Loucy (cell line): Measurements from ENCODE around the gene MMP11.

Experiments
- H2AFZ ChIP-seq: fragments of 200-600 bp; sonication (generic); 2 replicates; pipeline ENCODE4 v1.6.0; 2016; ENCODE audit warnings: antibody characterized with exemption, mild to moderate bottlenecking, low read length, moderate library complexity
- H3F3A ChIP-seq: fragments of 200-600 bp; 2 replicates; pipeline ENCODE4 v1.6.0; 2016; ENCODE audit warnings: antibody characterized with exemption, low read depth, mild to moderate bottlenecking
- H3K27me3 ChIP-seq: fragments of 200-600 bp; sonication (generic); 2 replicates; pipeline ENCODE4 v1.6.1; 2014; ENCODE audit warnings: low read length, mild to moderate bottlenecking; ENCODE audit not compliant: insufficient read depth, poor library complexity, severe bottlenecking
- H3K36me3 ChIP-seq: fragments of 200-600 bp; sonication (generic); 2 replicates; pipeline ENCODE4 v1.6.1; 2016; ENCODE audit warnings: low read length; ENCODE audit not compliant: insufficient read depth
- H3K4me1 ChIP-seq: fragments of 200-600 bp; sonication (generic); 2 replicates; pipeline ENCODE4 v1.5.1; 2014; ENCODE audit warnings: low read length, mild to moderate bottlenecking; ENCODE audit not compliant: insufficient read depth, poor library complexity, severe bottlenecking
- H3K4me2 ChIP-seq: fragments of 200-600 bp; sonication (generic); 2 replicates; pipeline ENCODE4 v1.6.0; 2014; ENCODE audit warnings: antibody characterized with exemption, low read length, low read depth, mild to moderate bottlenecking; ENCODE audit not compliant: poor library complexity, severe bottlenecking
- H3K4me3 ChIP-seq: fragments of 200-600 bp; sonication (generic); 2 replicates; pipeline ENCODE4 v1.5.1; 2014; ENCODE audit warnings: low read length, mild to moderate bottlenecking, mixed read lengths; ENCODE audit not compliant: poor library complexity, severe bottlenecking
- H3K79me2 ChIP-seq: fragments of 200-600 bp; sonication (generic); 2 replicates; pipeline ENCODE4 v1.6.1; 2014; ENCODE audit warnings: low read length; ENCODE audit not compliant: insufficient read depth
- H3K9ac ChIP-seq: fragments of 200-600 bp; sonication (generic); 2 replicates; pipeline ENCODE4 v1.6.0; 2014; ENCODE audit warnings: mild to moderate bottlenecking, low read depth, low read length, moderate library complexity; ENCODE audit not compliant: poor library complexity, severe bottlenecking
- H3K9me2 ChIP-seq: fragments of 200-600 bp; sonication (generic); replicated peaks from 2 replicates; pipeline ENCODE4 v1.6.1; 2016; ENCODE audit warnings: low read depth, low read length, mixed read lengths
- H3K9me3 ChIP-seq: fragments of 200-600 bp; sonication (generic); 2 replicates; pipeline ENCODE4 v1.6.1; 2014; ENCODE audit warnings: mild to moderate bottlenecking, antibody characterized with exemption, low read length, low read depth; ENCODE audit not compliant: insufficient read depth
- H4K20me1 ChIP-seq: fragments of 200-600 bp; sonication (generic); 2 replicates; pipeline ENCODE4 v1.6.0; 2014; ENCODE audit warnings: antibody characterized with exemption, low read length, mild to moderate bottlenecking; ENCODE audit not compliant: insufficient read depth, poor library complexity, severe bottlenecking
- CTCF ChIP-seq: fragments of 200-600 bp; sonication (generic); conservative IDR thresholded peaks from 2 replicates; pipeline ENCODE4 v1.5.1; 2014; ENCODE audit warnings: mild to moderate bottlenecking, antibody characterized with exemption, low read length
- EZH2phosphoT487 ChIP-seq: fragments of 200-600 bp; IDR thresholded peaks from 2 replicates; pipeline ENCODE4 v1.6.1; 2018; ENCODE audit warnings: antibody characterized with exemption, mild to moderate bottlenecking, moderate library complexity, borderline replicate concordance

The MMP11 gene

DNA sequence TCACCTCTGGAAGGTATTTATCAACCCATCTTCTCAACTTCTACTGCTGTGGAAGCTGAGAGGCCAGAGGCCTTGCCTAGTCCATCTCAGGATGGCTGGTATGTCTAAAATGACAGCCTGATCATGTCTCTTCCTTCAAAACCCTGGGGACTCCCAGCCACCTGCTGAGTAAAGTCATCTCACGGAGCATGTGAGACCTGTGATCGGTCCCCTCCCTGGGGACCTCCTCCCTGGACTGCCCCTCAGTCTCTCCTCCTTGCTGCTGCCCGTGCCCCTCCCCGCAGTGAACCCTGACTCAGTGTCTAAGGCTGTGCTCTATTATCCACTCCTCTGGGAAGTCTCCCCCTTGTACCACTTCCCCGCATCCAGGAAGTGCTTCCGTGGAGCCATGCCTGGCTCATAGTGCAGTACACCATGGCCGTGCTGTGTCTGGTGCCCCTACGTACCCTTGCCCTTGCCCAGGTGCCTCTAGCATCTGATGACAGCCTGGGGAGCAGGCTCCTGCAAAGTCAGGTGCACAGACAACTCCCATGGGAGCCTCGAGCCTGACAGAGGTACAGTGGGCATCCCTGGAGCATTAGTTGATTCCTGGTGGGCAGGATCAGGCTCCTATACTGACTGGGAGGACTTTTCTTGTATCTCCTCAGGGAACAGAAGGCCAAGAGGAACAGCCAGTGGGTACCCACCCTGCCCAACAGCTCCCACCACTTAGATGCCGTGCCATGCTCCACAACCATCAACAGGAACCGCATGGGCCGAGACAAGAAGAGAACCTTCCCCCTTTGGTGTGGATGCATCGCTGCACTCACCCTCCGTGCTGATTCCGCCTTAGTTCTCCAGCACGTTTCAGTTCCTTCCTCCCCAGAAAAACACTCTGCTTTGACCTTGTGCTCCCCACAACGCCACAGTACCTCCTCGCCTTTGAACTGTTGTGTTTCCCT, 27.9 kb downstream of the MMP11 start:
- Histone ChIP-seq H3K4me1 (no peaks in the 10 kb centered on the region), H3K4me3 (no peak overlapping the region), H2AFZ (no peak overlapping the region), H3K9me2 (no peaks in the 10 kb centered on the region), H3K4me2 (no peak overlapping the region), H3K79me2 (no peaks in the 10 kb centered on the region), H3F3A (no peaks in the 10 kb centered on the region), H3K9ac (no peak overlapping the region), H3K36me3 (peaks cover 83% of the 10 kb centered on the region; the same call in 1 of the 2 replicates), H3K9me3 (no peaks in the 10 kb centered on the region), H3K27me3 (no peaks in the 10 kb centered on the region), H4K20me1 (peaks cover 3% of the 10 kb centered on the region)
- no peak for TF ChIP-seq EZH2phosphoT487
- no peak for TF ChIP-seq CTCF

- Histone ChIP-seq H3K9ac (no peak overlapping the region), H3K4me1 (no peaks in the 10 kb centered on the region), H4K20me1 (peaks cover under 1% of the 10 kb centered on the region), H3K9me2 (no peaks in the 10 kb centered on the region), H3F3A (no peaks in the 10 kb centered on the region), H3K9me3 (no peaks in the 10 kb centered on the region), H3K27me3 (no peaks in the 10 kb centered on the region), H3K4me3 (no peak overlapping the region), H3K4me2 (no peak overlapping the region), H3K79me2 (no peaks in the 10 kb centered on the region), H3K36me3 (peaks cover 83% of the 10 kb centered on the region; the same call in 1 of the 2 replicates), H2AFZ (no peak overlapping the region)
- TF ChIP-seq EZH2phosphoT487 (no peak), CTCF (no peak)
Observed at GRCh38 chr22:23801238-23801821, 28.7 kb downstream of the MMP11 start.

GRCh38 chr22:23801886-23802377, 29.3 kb downstream of the MMP11 start:
- H3K4me3 ChIP-seq: no peak overlapping the region
- no peaks in the 10 kb centered on the region for H3F3A ChIP-seq
- no peak overlapping the region for H3K4me2 ChIP-seq
- TF ChIP-seq CTCF (no peak), EZH2phosphoT487 (no peak)
- no peak overlapping the region for H2AFZ ChIP-seq
- H3K79me2 ChIP-seq: no peaks in the 10 kb centered on the region
- H3K27me3 ChIP-seq: no peaks in the 10 kb centered on the region
- no peak overlapping the region for H3K9ac ChIP-seq
- H3K9me3 ChIP-seq: no peaks in the 10 kb centered on the region
- H4K20me1 ChIP-seq: no peaks in the 10 kb centered on the region
- peaks cover 84% of the 10 kb centered on the region; the same call in 1 of the 2 replicates for H3K36me3 ChIP-seq
- no peaks in the 10 kb centered on the region for H3K4me1 ChIP-seq
- H3K9me2 ChIP-seq: no peaks in the 10 kb centered on the region
